T-helper 17 cell (primary cell): Measurements from ENCODE around the gene NXPH4. TPM values are rescaled to one million over a fixed set of nuclear protein-coding genes. Genes with fewer than 3 reads are reported as not detected.

ENCODE experiments used
- ATAC-seq: fragments of 150-1000 bp; cut with Tn5 transposase; 2 replicates; pipeline ENCODE4 v1.10.0; 2021; ENCODE audit warnings: mild to moderate bottlenecking, moderate library complexity
- DNase-seq, 3 donors: peaks; one replicate each; pipeline versions ENCODE4 v3.0.0 to v3.0.0-alpha.2; 2020 to 2021
- H3K9me3 ChIP-seq: one replicate; pipeline ENCODE4 v1.7.0; 2013; ENCODE audit warnings: low read length, mild to moderate bottlenecking; ENCODE audit not compliant: control insufficient read depth, poor library complexity, severe bottlenecking
- H3K27ac Mint-ChIP-seq: one replicate; pipeline ENCODE4 v1.8.0; 2022; ENCODE audit warnings: mild to moderate bottlenecking, moderate library complexity, mixed read lengths
- H3K27me3 Mint-ChIP-seq: one replicate; pipeline ENCODE4 v1.8.0; 2022; ENCODE audit warnings: mixed read lengths
- H3K36me3 Mint-ChIP-seq: one replicate; pipeline ENCODE4 v1.8.0; 2022; ENCODE audit warnings: low read depth, mixed read lengths
- H3K4me1 Mint-ChIP-seq: one replicate; pipeline ENCODE4 v1.8.0; 2022; ENCODE audit warnings: mild to moderate bottlenecking, mixed read lengths
- H3K4me3 Mint-ChIP-seq: one replicate; pipeline ENCODE4 v1.8.0; 2022; ENCODE audit warnings: mild to moderate bottlenecking, moderate library complexity, mixed read lengths
- total RNA-seq, 4 donors: library from RNA in 2 of 4; stranded (reverse) in 2 of 4; gene quantifications; one replicate each; pipeline ENCODE4 v1.2.3 and lab custom pipeline; 2022 to 2026

NXPH4 gene
- total RNA-seq, 2 donors from 2014 or later: not detected

- Mint-ChIP-seq H3K27me3 (no peaks in the 10 kb centered on the region), H3K4me1 (no peaks in the 10 kb centered on the region), H3K4me3 (no peak overlapping the region), H3K36me3 (peaks cover 2% of the 10 kb centered on the region), H3K27ac (no peak overlapping the region)
- ATAC-seq (no peak), DNase-seq (no peak)
- H3K9me3 ChIP-seq: no peaks in the 10 kb centered on the region
These were observed 15.0 kb upstream of the NXPH4 start for GRCh38 chr12:57201631-57202030.

GRCh38 chr12:57202321-57202720 is 14.3 kb upstream of the NXPH4 start:
- Mint-ChIP-seq H3K4me1 (no peaks in the 10 kb centered on the region), H3K27ac (no peak overlapping the region), H3K4me3 (no peak overlapping the region), H3K27me3 (no peaks in the 10 kb centered on the region), H3K36me3 (peaks cover 2% of the 10 kb centered on the region)
- H3K9me3 ChIP-seq: no peaks in the 10 kb centered on the region
- ATAC-seq (no peak), DNase-seq (no peak)

- ATAC-seq: no peak
- no peak overlapping the region for H3K27ac Mint-ChIP-seq
- H3K36me3 Mint-ChIP-seq: no peaks in the 10 kb centered on the region
- no peak overlapping the region for H3K4me3 Mint-ChIP-seq
- no peak for DNase-seq
- no peaks in the 10 kb centered on the region for H3K27me3 Mint-ChIP-seq
- no peaks in the 10 kb centered on the region for H3K4me1 Mint-ChIP-seq
- H3K9me3 ChIP-seq: no peaks in the 10 kb centered on the region
These were observed 13.4 kb upstream of the NXPH4 start for GRCh38 chr12:57203201-57203600.

GRCh38 chr12:57203791-57204190 is 12.8 kb upstream of the NXPH4 start:
- H3K27ac Mint-ChIP-seq: no peak overlapping the region
- no peaks in the 10 kb centered on the region for H3K4me1 Mint-ChIP-seq
- H3K9me3 ChIP-seq: no peaks in the 10 kb centered on the region
- no peak for DNase-seq
- ATAC-seq: no peak
- H3K27me3 Mint-ChIP-seq: no peaks in the 10 kb centered on the region
- H3K36me3 Mint-ChIP-seq: no peaks in the 10 kb centered on the region
- H3K4me3 Mint-ChIP-seq: no peak overlapping the region

GRCh38 chr12:57204454-57204853 is 12.1 kb upstream of the NXPH4 start:
- ATAC-seq (no peak), DNase-seq (no peak)
- Mint-ChIP-seq H3K36me3 (no peaks in the 10 kb centered on the region), H3K4me3 (no peak overlapping the region), H3K27me3 (no peaks in the 10 kb centered on the region), H3K27ac (no peak overlapping the region), H3K4me1 (no peaks in the 10 kb centered on the region)
- H3K9me3 ChIP-seq: no peaks in the 10 kb centered on the region

GRCh38 chr12:57205186-57205585 is 11.4 kb upstream of the NXPH4 start:
- no peak for ATAC-seq
- H3K27ac Mint-ChIP-seq: no peak overlapping the region
- H3K36me3 Mint-ChIP-seq: no peaks in the 10 kb centered on the region

GRCh38 chr12:57205931-57206330 is 10.7 kb upstream of the NXPH4 start:
- no peak for ATAC-seq
- Mint-ChIP-seq H3K27ac (no peak overlapping the region), H3K4me3 (no peak overlapping the region), H3K4me1 (no peaks in the 10 kb centered on the region), H3K27me3 (no peaks in the 10 kb centered on the region), H3K36me3 (no peaks in the 10 kb centered on the region)
- H3K9me3 ChIP-seq: no peaks in the 10 kb centered on the region
- no peak for DNase-seq

More at GRCh38 chr12:57205186-57205585, 11.4 kb upstream of the NXPH4 start:
- no peaks in the 10 kb centered on the region for H3K9me3 ChIP-seq
- DNase-seq: no peak
- Mint-ChIP-seq H3K4me1 (no peaks in the 10 kb centered on the region), H3K4me3 (no peak overlapping the region), H3K27me3 (no peaks in the 10 kb centered on the region)

- Mint-ChIP-seq H3K4me3 (no peak overlapping the region), H3K27me3 (no peaks in the 10 kb centered on the region), H3K27ac (no peak overlapping the region), H3K4me1 (no peaks in the 10 kb centered on the region), H3K36me3 (no peaks in the 10 kb centered on the region)
- no peak for DNase-seq
- ATAC-seq: no peak
- no peaks in the 10 kb centered on the region for H3K9me3 ChIP-seq
These were observed 8.6 kb upstream of the NXPH4 start for GRCh38 chr12:57207731-57208630.

- H3K4me1 Mint-ChIP-seq: peaks cover 6% of the 10 kb centered on the region
- H3K36me3 Mint-ChIP-seq: no peaks in the 10 kb centered on the region
- DNase-seq (no peak), ATAC-seq (no peak)
- H3K4me3 Mint-ChIP-seq: no peak overlapping the region
- H3K27me3 Mint-ChIP-seq: peaks cover 6% of the 10 kb centered on the region
- H3K9me3 ChIP-seq: no peaks in the 10 kb centered on the region
- no peak overlapping the region for H3K27ac Mint-ChIP-seq
These were observed 7.8 kb upstream of the NXPH4 start for GRCh38 chr12:57208631-57209282.

GRCh38 chr12:57209916-57210315 is 6.7 kb upstream of the NXPH4 start:
- no peak overlapping the region for H3K4me3 Mint-ChIP-seq
- no peaks in the 10 kb centered on the region for H3K9me3 ChIP-seq
- H3K36me3 Mint-ChIP-seq: no peaks in the 10 kb centered on the region
- ATAC-seq (no peak), DNase-seq (no peak)
- H3K27me3 Mint-ChIP-seq: peaks cover 17% of the 10 kb centered on the region
- H3K4me1 Mint-ChIP-seq: peaks cover 14% of the 10 kb centered on the region
- no peak overlapping the region for H3K27ac Mint-ChIP-seq

GRCh38 chr12:57210461-57210860 is 6.1 kb upstream of the NXPH4 start:
- Mint-ChIP-seq H3K36me3 (no peaks in the 10 kb centered on the region), H3K27me3 (peaks cover 23% of the 10 kb centered on the region), H3K4me3 (no peak overlapping the region), H3K27ac (no peak overlapping the region), H3K4me1 (peaks cover 18% of the 10 kb centered on the region)
- no peaks in the 10 kb centered on the region for H3K9me3 ChIP-seq
- ATAC-seq (no peak), DNase-seq (no peak)

- DNase-seq (no peak), ATAC-seq (no peak)
- Mint-ChIP-seq H3K4me3 (no peak overlapping the region), H3K27me3 (peaks cover 29% of the 10 kb centered on the region), H3K4me1 (peaks cover 24% of the 10 kb centered on the region), H3K27ac (no peak overlapping the region), H3K36me3 (no peaks in the 10 kb centered on the region)
- no peaks in the 10 kb centered on the region for H3K9me3 ChIP-seq
These were observed 5.5 kb upstream of the NXPH4 start for GRCh38 chr12:57210926-57211692.
